Activated T-helper 1 cell treated with Interleukin-2 at 50 U/mL for 16 hours (primary cell): Measurements from ENCODE around the gene ARIH2.
"Not testable (repeated sequence)": the region's sequence is repeated elsewhere in the genome, so short reads cannot be mapped to it uniquely, and the experiment has no call there.

Source experiments
- DNase-seq: peaks from one replicate; pipeline ENCODE4 v3.0.0-alpha.2; 2020; ENCODE audit warnings: low read depth

ARIH2 gene

GRCh38 chr3:48918388-48919214 is at the start of gene ARIH2:
TSS of gene ARIH2 (plus strand) at chr3:48918842. CDS start at chr3:48927559, 8,717 bp downstream.
- peak; percentile 84 for DNase-seq

- no peak for DNase-seq
Observed at GRCh38 chr3:48877671-48878070, 41.0 kb upstream of the ARIH2 start.

GRCh38 chr3:48879307-48879993 is 39.2 kb upstream of the ARIH2 start:
- DNase-seq = no peak

- DNase-seq = no peak
Observed at GRCh38 chr3:48879994-48880377, 38.7 kb upstream of the ARIH2 start.

GRCh38 chr3:48881006-48881405 is 37.6 kb upstream of the ARIH2 start:
- DNase-seq = no peak

GRCh38 chr3:48881652-48882114 is 37.0 kb upstream of the ARIH2 start:
- DNase-seq = no peak

GRCh38 chr3:48885753-48886152 is 32.9 kb upstream of the ARIH2 start:
- no peak for DNase-seq

GRCh38 chr3:48891606-48892005 is 27.0 kb upstream of the ARIH2 start:
- DNase-seq = no peak

GRCh38 chr3:48894516-48894915 is 24.1 kb upstream of the ARIH2 start:
- no peak for DNase-seq

- DNase-seq = no peak
Observed at GRCh38 chr3:48896936-48897335, 21.7 kb upstream of the ARIH2 start.

- DNase-seq = no peak
Observed at GRCh38 chr3:48897460-48898376, 20.9 kb upstream of the ARIH2 start.

GRCh38 chr3:48898383-48899234 is 20.0 kb upstream of the ARIH2 start, which contains the start of gene SLC25A20:
TSS of gene SLC25A20 (minus strand) at chr3:48898882. CDS start at chr3:48898794, 88 bp downstream.
- peak; percentile 88 for DNase-seq

GRCh38 chr3:48899273-48899672 is 19.4 kb upstream of the ARIH2 start:
- no peak for DNase-seq

- DNase-seq = not testable (repeated sequence)
Observed at GRCh38 chr3:48907026-48907425, 11.6 kb upstream of the ARIH2 start.

- DNase-seq = no peak
Observed at GRCh38 chr3:48915296-48915695, 3.3 kb upstream of the ARIH2 start.

GRCh38 chr3:48919215-48920138 is 835 bp downstream of the ARIH2 start:
- peak; percentile 25 for DNase-seq

GRCh38 chr3:48926425-48927392 is 8.1 kb downstream of the ARIH2 start:
- no peak for DNase-seq

GRCh38 chr3:48927928-48928327 is 9.3 kb downstream of the ARIH2 start:
- no peak for DNase-seq

GRCh38 chr3:48928679-48929078 is 10.0 kb downstream of the ARIH2 start:
- DNase-seq = no peak
